Measurements from ENCODE around the gene SEC14L1. TPM values are rescaled to one million over a fixed set of nuclear protein-coding genes. Genes with fewer than 3 reads are reported as not detected.
"Not testable (repeated sequence)": the region's sequence is repeated elsewhere in the genome, so short reads cannot be mapped to it uniquely, and the experiment has no call there.

The SEC14L1 gene
- total RNA-seq, 1 donor from 2014 or later = 92.2 TPM

GRCh38 chr17:77107506-77108433 is 33.0 kb upstream of the SEC14L1 start:
- no peak for DNase-seq (ENCODE audit: low spot score)
- Mint-ChIP-seq H3K36me3 (ENCODE audit: low read depth) (peaks cover 11% of the 10 kb centered on the region), H3K4me3 (ENCODE audit: low read depth) (no peak overlapping the region), H3K4me1 (ENCODE audit: low read depth) (peaks cover 25% of the 10 kb centered on the region), H3K27me3 (ENCODE audit: low read depth) (no peaks in the 10 kb centered on the region), H3K27ac (peak overlapping the region; percentile 4), H3K9me3 (no peaks in the 10 kb centered on the region)
- intact Hi-C loops (cut with micrococcal nuclease) = no loop called here

DNA sequence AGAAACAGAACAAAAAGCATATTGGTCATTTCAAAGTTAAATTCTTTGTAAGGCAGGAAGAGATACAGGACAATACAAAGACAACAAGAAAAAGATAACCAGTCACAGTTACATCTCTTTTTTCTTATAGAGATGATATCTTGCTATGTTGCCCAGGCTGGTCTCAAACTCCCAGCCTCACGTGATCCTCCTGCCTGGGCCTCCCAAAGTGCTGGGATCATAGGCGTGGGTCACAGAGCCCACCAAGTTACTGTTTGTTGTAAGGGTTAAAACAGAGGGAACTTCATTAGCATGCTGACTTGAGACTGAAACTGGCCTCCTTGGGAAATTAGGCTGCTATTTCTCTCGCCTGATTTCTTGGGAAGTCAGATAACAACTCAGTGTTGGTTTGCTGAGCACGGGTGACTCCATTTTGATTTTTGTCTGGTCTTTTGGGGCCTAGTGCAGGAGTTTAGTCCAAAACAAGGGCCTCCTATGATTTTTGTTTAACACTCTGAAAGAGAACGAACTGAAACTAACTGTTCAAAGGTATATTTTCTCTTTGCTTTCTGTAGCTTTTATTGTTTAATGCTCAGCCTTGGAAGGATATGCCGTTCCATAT is 31.5 kb upstream of the SEC14L1 start:
- Mint-ChIP-seq H3K36me3 (ENCODE audit: low read depth) (peaks cover 8% of the 10 kb centered on the region), H3K4me1 (ENCODE audit: low read depth) (peaks cover 25% of the 10 kb centered on the region), H3K27me3 (ENCODE audit: low read depth) (no peaks in the 10 kb centered on the region), H3K27ac (no peak overlapping the region), H3K4me3 (ENCODE audit: low read depth) (no peak overlapping the region), H3K9me3 (no peaks in the 10 kb centered on the region)
- no peak for DNase-seq (ENCODE audit: low spot score)
- intact Hi-C loops (cut with micrococcal nuclease) = no loop called here

GRCh38 chr17:77109764-77110359 is 30.9 kb upstream of the SEC14L1 start:
- DNase-seq (ENCODE audit: low spot score) = no peak
- H3K4me3 Mint-ChIP-seq (ENCODE audit: low read depth) = no peak overlapping the region
- H3K36me3 Mint-ChIP-seq (ENCODE audit: low read depth) = peaks cover 8% of the 10 kb centered on the region
- H3K27me3 Mint-ChIP-seq (ENCODE audit: low read depth) = no peaks in the 10 kb centered on the region
- peak overlapping the region; percentile 68 for H3K27ac Mint-ChIP-seq
- intact Hi-C loops (cut with micrococcal nuclease) = no loop called here
- peaks cover 25% of the 10 kb centered on the region for H3K4me1 Mint-ChIP-seq (ENCODE audit: low read depth)
- no peaks in the 10 kb centered on the region for H3K9me3 Mint-ChIP-seq

DNA sequence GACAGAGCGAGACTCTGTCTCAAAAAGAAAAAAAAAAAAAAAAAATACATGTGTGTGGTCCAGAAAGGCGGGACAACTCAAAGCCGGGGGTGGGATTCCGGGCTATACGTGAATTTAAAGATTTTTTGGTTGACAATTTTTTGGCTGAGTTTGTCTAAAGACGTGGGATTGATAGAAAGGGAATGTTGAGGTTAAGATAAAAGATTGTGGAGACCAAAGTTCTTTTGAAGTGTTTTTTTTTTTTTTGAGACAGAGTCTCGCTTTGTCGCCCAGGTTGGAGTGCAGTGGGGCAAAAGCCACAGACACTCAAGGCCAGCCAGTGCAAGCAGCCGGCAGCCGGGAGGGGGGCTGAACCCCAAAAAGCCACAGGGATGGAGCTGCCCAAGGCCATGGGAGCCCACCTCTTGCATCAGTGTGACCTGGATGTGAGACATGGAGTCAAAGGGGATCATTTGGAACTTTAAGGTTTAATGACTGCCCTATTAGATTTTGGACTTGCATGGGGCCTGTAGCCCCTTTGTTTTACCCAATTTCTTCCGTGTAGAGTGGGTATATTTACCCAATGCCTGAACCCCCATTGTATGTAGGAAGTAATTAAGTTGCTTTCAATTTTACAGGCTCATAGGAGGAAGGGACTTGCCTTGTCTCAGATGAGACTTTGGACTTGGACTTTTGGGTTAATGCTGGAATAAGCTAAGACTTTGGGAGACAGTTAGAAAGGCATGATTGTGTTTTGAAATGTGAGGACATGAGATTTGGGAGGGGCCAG is 29.4 kb upstream of the SEC14L1 start:
- H3K4me1 Mint-ChIP-seq (ENCODE audit: low read depth) = peaks cover 21% of the 10 kb centered on the region
- DNase-seq (ENCODE audit: low spot score); H3K27me3 Mint-ChIP-seq (ENCODE audit: low read depth); intact Hi-C loops (cut with micrococcal nuclease); H3K9me3 Mint-ChIP-seq; H3K27ac Mint-ChIP-seq; H3K36me3 Mint-ChIP-seq (ENCODE audit: low read depth); H3K4me3 Mint-ChIP-seq (ENCODE audit: low read depth): not testable (repeated sequence)

DNA sequence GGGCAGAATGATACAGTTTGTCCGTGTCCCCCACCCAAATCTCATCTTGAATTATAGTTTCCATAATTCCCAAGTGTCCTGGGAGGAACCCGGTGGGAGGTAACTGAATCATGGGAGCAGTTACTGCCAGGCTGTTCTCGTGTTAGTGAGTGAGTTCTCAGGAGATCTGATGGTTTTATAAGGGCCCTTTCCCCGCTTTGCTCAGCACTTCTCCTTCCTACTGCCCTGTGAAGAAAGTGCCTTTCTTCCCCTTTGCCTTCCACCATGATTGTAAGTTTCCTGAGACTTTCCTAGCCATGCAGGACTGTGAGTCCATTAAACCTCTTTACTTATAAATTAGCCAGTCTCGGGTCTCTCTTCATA is 28.9 kb upstream of the SEC14L1 start:
- Mint-ChIP-seq H3K27me3 (ENCODE audit: low read depth) (no peaks in the 10 kb centered on the region), H3K4me3 (ENCODE audit: low read depth) (no peak overlapping the region), H3K9me3 (no peaks in the 10 kb centered on the region), H3K4me1 (ENCODE audit: low read depth) (peaks cover 19% of the 10 kb centered on the region), H3K36me3 (ENCODE audit: low read depth) (peaks cover 4% of the 10 kb centered on the region), H3K27ac (no peak overlapping the region)
- DNase-seq (ENCODE audit: low spot score) = no peak
- intact Hi-C loops (cut with micrococcal nuclease) = no loop called here

- H3K27ac Mint-ChIP-seq = no peak overlapping the region
- intact Hi-C loops (cut with micrococcal nuclease) = no loop called here
- H3K27me3 Mint-ChIP-seq (ENCODE audit: low read depth) = no peaks in the 10 kb centered on the region
- no peak overlapping the region for H3K4me3 Mint-ChIP-seq (ENCODE audit: low read depth)
- no peaks in the 10 kb centered on the region for H3K36me3 Mint-ChIP-seq (ENCODE audit: low read depth)
- no peak for DNase-seq (ENCODE audit: low spot score)
- peaks cover 2% of the 10 kb centered on the region for H3K4me1 Mint-ChIP-seq (ENCODE audit: low read depth)
- no peaks in the 10 kb centered on the region for H3K9me3 Mint-ChIP-seq
These were observed 25.3 kb upstream of the SEC14L1 start for GRCh38 chr17:77115510-77115909.

DNA sequence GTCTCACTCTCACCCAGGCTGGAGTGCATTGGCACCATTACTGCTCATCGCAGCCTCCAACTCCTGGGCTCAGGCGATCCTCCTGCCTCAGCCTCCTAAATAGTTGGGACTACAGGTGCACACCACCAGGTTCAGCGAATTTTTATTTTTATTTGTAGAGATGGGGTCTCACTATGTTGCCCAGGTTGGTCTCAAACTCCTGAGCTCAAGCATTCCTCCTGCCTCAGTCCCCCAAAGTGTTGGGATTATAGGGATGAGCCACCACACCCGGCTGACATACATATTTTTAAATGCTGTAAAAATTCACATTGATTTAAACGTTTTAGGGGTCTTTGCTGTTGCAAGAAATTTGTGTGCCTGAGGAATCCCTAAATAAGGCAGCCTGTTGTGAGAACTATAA is 24.8 kb upstream of the SEC14L1 start:
- Mint-ChIP-seq H3K27me3 (ENCODE audit: low read depth) (no peaks in the 10 kb centered on the region), H3K4me3 (ENCODE audit: low read depth) (no peak overlapping the region), H3K36me3 (ENCODE audit: low read depth) (no peaks in the 10 kb centered on the region), H3K4me1 (ENCODE audit: low read depth) (peaks cover 2% of the 10 kb centered on the region), H3K27ac (no peak overlapping the region), H3K9me3 (no peaks in the 10 kb centered on the region)
- no peak for DNase-seq (ENCODE audit: low spot score)
- intact Hi-C loops (cut with micrococcal nuclease) = no loop called here

DNA sequence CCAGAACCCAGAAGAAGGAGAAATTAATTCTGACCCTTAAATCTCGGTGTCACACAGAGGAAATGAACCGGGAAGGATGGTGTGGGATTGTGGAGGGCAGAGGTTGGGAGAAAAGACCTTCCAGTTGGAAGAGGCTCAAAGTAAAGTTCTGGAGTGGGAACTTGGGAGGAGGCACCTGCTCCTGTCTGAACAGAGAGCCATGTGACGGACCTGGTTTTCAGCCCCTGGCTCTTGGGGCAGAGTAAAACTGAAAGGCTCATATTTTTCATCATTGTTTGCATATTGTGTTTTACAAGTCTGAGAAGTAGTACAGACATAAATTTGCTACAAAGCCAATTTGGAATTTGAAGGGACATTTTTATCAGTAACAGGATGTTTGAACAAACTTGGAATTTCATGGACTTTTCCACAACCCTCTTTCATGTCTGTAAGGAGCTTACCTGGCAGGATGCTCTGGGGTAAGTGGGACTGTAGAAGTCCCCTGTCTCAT is 24.4 kb upstream of the SEC14L1 start:
- no peaks in the 10 kb centered on the region for H3K9me3 Mint-ChIP-seq
- no peak for DNase-seq (ENCODE audit: low spot score)
- intact Hi-C loops (cut with micrococcal nuclease) = no loop called here

DNA sequence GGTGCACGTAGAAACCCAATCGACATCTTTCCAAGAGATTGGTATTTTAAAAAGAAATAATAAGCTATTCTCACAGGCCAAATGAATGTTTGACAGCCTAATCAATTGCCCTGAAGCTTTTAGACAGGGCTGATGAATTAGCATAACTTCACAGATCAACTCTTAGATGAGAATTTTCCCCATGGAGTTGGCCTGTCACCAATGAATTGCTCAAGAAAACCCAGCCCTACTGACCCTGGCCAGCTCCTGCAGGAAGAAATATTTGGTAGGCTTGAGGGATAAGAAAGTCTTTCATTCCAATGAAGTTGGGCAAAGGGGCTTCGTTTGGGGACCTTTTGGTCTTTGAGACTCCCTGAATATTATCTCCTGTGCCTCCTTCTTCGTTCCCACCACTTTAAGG is 23.4 kb upstream of the SEC14L1 start:
- H3K4me1 Mint-ChIP-seq (ENCODE audit: low read depth) = peaks cover 6% of the 10 kb centered on the region
- intact Hi-C loops (cut with micrococcal nuclease) = no loop called here
- H3K27ac Mint-ChIP-seq = no peak overlapping the region
- no peak overlapping the region for H3K4me3 Mint-ChIP-seq (ENCODE audit: low read depth)
- H3K9me3 Mint-ChIP-seq = no peaks in the 10 kb centered on the region
- no peak for DNase-seq (ENCODE audit: low spot score)
- H3K27me3 Mint-ChIP-seq (ENCODE audit: low read depth) = no peaks in the 10 kb centered on the region
- no peaks in the 10 kb centered on the region for H3K36me3 Mint-ChIP-seq (ENCODE audit: low read depth)

More for the DNA sequence above, 24.4 kb upstream of the SEC14L1 start:
- H3K27me3 Mint-ChIP-seq (ENCODE audit: low read depth) = no peaks in the 10 kb centered on the region
- no peaks in the 10 kb centered on the region for H3K36me3 Mint-ChIP-seq (ENCODE audit: low read depth)
- no peak overlapping the region for H3K27ac Mint-ChIP-seq
- no peak overlapping the region for H3K4me3 Mint-ChIP-seq (ENCODE audit: low read depth)
- H3K4me1 Mint-ChIP-seq (ENCODE audit: low read depth) = peaks cover 2% of the 10 kb centered on the region

GRCh38 chr17:77118251-77118928 is 22.4 kb upstream of the SEC14L1 start:
- Mint-ChIP-seq H3K27me3 (ENCODE audit: low read depth) (no peaks in the 10 kb centered on the region), H3K9me3 (no peaks in the 10 kb centered on the region), H3K36me3 (ENCODE audit: low read depth) (no peaks in the 10 kb centered on the region), H3K4me3 (ENCODE audit: low read depth) (no peak overlapping the region), H3K4me1 (ENCODE audit: low read depth) (peaks cover 9% of the 10 kb centered on the region), H3K27ac (no peak overlapping the region)
- intact Hi-C loops (cut with micrococcal nuclease) = no loop called here
- no peak for DNase-seq (ENCODE audit: low spot score)

- Mint-ChIP-seq H3K9me3 (no peaks in the 10 kb centered on the region), H3K27me3 (ENCODE audit: low read depth) (no peaks in the 10 kb centered on the region), H3K4me3 (ENCODE audit: low read depth) (no peak overlapping the region), H3K27ac (no peak overlapping the region), H3K4me1 (ENCODE audit: low read depth) (peaks cover 11% of the 10 kb centered on the region), H3K36me3 (ENCODE audit: low read depth) (no peaks in the 10 kb centered on the region)
- intact Hi-C loops (cut with micrococcal nuclease) = loop anchor here (10.0 kb wide), 1 partner anchor 65 kb away; no protein-coding TSS in a partner anchor
- no peak for DNase-seq (ENCODE audit: low spot score)
These were observed 21.0 kb upstream of the SEC14L1 start for GRCh38 chr17:77119668-77120301.

GRCh38 chr17:77120868-77121267 is 19.9 kb upstream of the SEC14L1 start:
- Mint-ChIP-seq H3K36me3 (ENCODE audit: low read depth) (no peaks in the 10 kb centered on the region), H3K27me3 (ENCODE audit: low read depth) (no peaks in the 10 kb centered on the region), H3K27ac (no peak overlapping the region), H3K4me3 (ENCODE audit: low read depth) (no peak overlapping the region), H3K9me3 (no peaks in the 10 kb centered on the region), H3K4me1 (ENCODE audit: low read depth) (peaks cover 16% of the 10 kb centered on the region)
- no peak for DNase-seq (ENCODE audit: low spot score)
- intact Hi-C loops (cut with micrococcal nuclease) = loop anchor here (10.0 kb wide), 1 partner anchor 64 kb away; no protein-coding TSS in a partner anchor
